T-helper 17 cell (primary cell): ENCODE measurements around the gene TNPO3. TPM values are rescaled to one million over a fixed set of nuclear protein-coding genes. Genes with fewer than 3 reads are reported as not detected.

ENCODE experiments used
- ATAC-seq: fragments of 150-1000 bp; cut with Tn5 transposase; 2 replicates; pipeline ENCODE4 v1.10.0; 2021; ENCODE audit warnings: mild to moderate bottlenecking, moderate library complexity
- DNase-seq, 3 donors: peaks; one replicate each; pipeline versions ENCODE4 v3.0.0 to v3.0.0-alpha.2; 2020 to 2021
- H3K9me3 ChIP-seq: one replicate; pipeline ENCODE4 v1.7.0; 2013; ENCODE audit warnings: low read length, mild to moderate bottlenecking; ENCODE audit not compliant: control insufficient read depth, poor library complexity, severe bottlenecking
- H3K27ac Mint-ChIP-seq: one replicate; pipeline ENCODE4 v1.8.0; 2022; ENCODE audit warnings: mild to moderate bottlenecking, moderate library complexity, mixed read lengths
- H3K27me3 Mint-ChIP-seq: one replicate; pipeline ENCODE4 v1.8.0; 2022; ENCODE audit warnings: mixed read lengths
- H3K36me3 Mint-ChIP-seq: one replicate; pipeline ENCODE4 v1.8.0; 2022; ENCODE audit warnings: low read depth, mixed read lengths
- H3K4me1 Mint-ChIP-seq: one replicate; pipeline ENCODE4 v1.8.0; 2022; ENCODE audit warnings: mild to moderate bottlenecking, mixed read lengths
- H3K4me3 Mint-ChIP-seq: one replicate; pipeline ENCODE4 v1.8.0; 2022; ENCODE audit warnings: mild to moderate bottlenecking, moderate library complexity, mixed read lengths
- total RNA-seq, 4 donors: library from RNA in 2 of 4; stranded (reverse) in 2 of 4; gene quantifications; one replicate each; pipeline ENCODE4 v1.2.3 and lab custom pipeline; 2022 to 2026

TNPO3 gene
- total RNA-seq, result 10 to 100 TPM; 29.1 to 29.2 TPM
- 80.6 to 120 reads per million in 2 donors for total RNA-seq (lab: John Stamatoyannopoulos, UW)

DNA sequence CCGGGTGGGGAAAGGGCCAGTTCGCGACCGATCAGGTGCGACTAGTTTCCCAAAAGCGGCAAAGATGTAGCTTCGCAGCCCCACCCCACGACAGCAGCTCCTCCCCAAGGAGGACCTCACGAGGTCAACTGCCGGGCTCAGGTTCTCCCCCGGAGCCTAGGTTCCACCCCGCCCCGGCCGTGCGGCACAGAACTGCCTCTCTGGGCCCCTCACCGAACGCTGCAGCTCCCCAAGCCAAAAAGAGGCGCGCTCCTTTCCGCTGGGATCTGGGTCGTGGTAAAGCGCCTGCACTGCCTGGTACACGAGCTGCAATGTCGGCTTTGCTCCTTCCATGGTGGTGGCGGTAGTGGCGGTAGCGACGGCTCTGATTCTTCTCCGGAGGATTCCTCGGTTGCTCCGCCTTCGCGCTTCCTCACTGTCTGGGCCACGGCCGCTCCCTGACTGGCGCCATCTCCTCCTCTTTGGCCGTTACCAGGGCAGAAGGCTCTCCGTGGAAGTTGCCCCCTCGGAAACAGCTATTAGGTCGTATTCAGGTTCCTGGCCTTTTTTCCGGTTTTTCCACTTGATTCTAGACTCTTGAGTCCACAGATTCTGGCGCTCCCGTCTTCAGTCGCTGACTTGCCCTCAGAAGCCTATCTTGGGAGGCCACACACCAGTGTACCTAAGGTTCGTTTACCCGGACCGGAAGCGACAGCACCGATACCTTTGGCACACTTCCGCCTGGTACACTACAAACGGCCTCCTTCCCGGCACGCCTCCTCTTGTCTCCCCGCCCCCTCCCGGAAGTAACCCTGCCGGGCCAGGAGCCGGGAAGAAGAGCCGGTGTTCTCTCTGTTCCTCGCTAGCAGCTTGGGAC lies at the start of gene TNPO3:
TSS of gene TNPO3 (minus strand) at position 674 of the 856 bp plus-strand sequence. CDS start at position 333, 341 bp downstream.
- H3K4me1 Mint-ChIP-seq, result peaks cover 30% of the 10 kb centered on the region

GRCh38 chr7:129103561-129104324 lies 48.8 kb upstream of the TNPO3 start:
- Mint-ChIP-seq H3K4me1 (peaks cover 5% of the 10 kb centered on the region), H3K27me3 (peaks cover 7% of the 10 kb centered on the region), H3K36me3 (no peaks in the 10 kb centered on the region), H3K4me3 (no peak overlapping the region), H3K27ac (peak overlapping the region; percentile 32)
- ATAC-seq (no peak), DNase-seq (no peak)
- no peaks in the 10 kb centered on the region for H3K9me3 ChIP-seq

More for the DNA sequence above, at the start of gene TNPO3:
- Mint-ChIP-seq H3K27me3 (peaks cover 11% of the 10 kb centered on the region), H3K27ac (peak within 1 kb of the TSS; percentile 99), H3K36me3 (no peaks in the 10 kb centered on the region), H3K4me3 (peak within 1 kb of the TSS; percentile 98)
- H3K9me3 ChIP-seq, result no peaks in the 10 kb centered on the region
- ATAC-seq, result peak; percentile 89
- DNase-seq, result peak; percentile 76 to 82 (median 76)

DNA sequence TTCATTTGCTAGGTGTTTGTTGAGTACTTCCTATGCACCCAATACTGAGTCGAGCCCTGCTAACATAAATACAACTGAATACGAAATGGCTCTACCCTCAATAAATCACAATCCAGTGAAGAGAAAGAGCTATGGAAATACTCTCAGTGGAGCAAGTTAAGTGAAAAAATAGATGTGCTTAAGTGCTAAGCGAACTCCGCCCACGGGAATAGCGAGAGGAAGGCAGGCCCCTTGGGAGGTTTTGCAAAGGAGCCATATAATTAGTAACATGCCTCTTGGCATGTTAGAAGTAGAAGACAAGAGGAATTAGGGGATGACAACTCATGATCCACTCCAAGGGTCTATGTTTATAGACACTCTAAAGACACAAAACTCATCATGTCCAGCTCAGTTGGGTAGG lies 46.8 kb upstream of the TNPO3 start:
- Mint-ChIP-seq H3K4me3 (no peak overlapping the region), H3K27me3 (no peaks in the 10 kb centered on the region), H3K36me3 (no peaks in the 10 kb centered on the region), H3K4me1 (peaks cover 5% of the 10 kb centered on the region), H3K27ac (no peak overlapping the region)
- ATAC-seq, result no peak
- H3K9me3 ChIP-seq, result no peaks in the 10 kb centered on the region
- no peak for DNase-seq

- ATAC-seq (no peak), DNase-seq (no peak)
- Mint-ChIP-seq H3K27ac (no peak overlapping the region), H3K27me3 (no peaks in the 10 kb centered on the region), H3K4me1 (peaks cover 8% of the 10 kb centered on the region), H3K4me3 (no peak overlapping the region), H3K36me3 (no peaks in the 10 kb centered on the region)
- no peaks in the 10 kb centered on the region for H3K9me3 ChIP-seq
Observed at GRCh38 chr7:129100827-129101166, 45.9 kb upstream of the TNPO3 start.

- Mint-ChIP-seq H3K4me1 (peaks cover 15% of the 10 kb centered on the region), H3K27ac (no peak overlapping the region), H3K27me3 (no peaks in the 10 kb centered on the region), H3K4me3 (no peak overlapping the region), H3K36me3 (no peaks in the 10 kb centered on the region)
- ATAC-seq (no peak), DNase-seq (no peak)
- H3K9me3 ChIP-seq, result no peaks in the 10 kb centered on the region
Observed at GRCh38 chr7:129098409-129099084, 43.6 kb upstream of the TNPO3 start.

- Mint-ChIP-seq H3K4me1 (peaks cover 15% of the 10 kb centered on the region), H3K4me3 (peak overlapping the region; percentile 12)
Observed at GRCh38 chr7:129095258-129095657, 40.3 kb upstream of the TNPO3 start.

DNA sequence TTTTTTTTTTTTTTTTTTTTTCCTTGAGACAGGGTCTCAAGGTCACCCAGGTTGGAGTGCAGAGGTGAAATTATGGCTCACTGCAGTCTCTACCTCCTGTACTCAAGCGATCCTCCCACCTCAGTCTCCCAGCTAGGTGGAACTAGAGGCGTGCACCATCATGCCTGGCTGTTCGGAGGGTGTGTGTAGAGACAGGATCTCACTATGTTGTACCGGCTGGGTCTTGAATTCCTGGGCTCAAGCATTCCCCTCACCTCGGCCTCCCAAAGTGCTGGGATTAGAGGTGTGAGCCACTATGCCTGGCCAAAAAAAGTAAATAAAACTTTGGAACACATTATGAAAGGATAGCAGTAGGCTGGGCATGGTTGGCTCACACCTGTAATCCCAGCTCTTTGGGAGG lies 39.6 kb upstream of the TNPO3 start:
- no peaks in the 10 kb centered on the region for H3K36me3 Mint-ChIP-seq
- no peaks in the 10 kb centered on the region for H3K9me3 ChIP-seq
- no peak for ATAC-seq
- no peak for DNase-seq
- H3K27me3 Mint-ChIP-seq, result no peaks in the 10 kb centered on the region
- H3K27ac Mint-ChIP-seq, result no peak overlapping the region
- no peak overlapping the region for H3K4me3 Mint-ChIP-seq
- H3K4me1 Mint-ChIP-seq, result peaks cover 15% of the 10 kb centered on the region

More at GRCh38 chr7:129095258-129095657, 40.3 kb upstream of the TNPO3 start:
- Mint-ChIP-seq H3K27me3 (no peaks in the 10 kb centered on the region), H3K36me3 (no peaks in the 10 kb centered on the region), H3K27ac (peak overlapping the region; percentile 84)
- ATAC-seq (peak; percentile 83), DNase-seq (no peak)
- H3K9me3 ChIP-seq, result no peaks in the 10 kb centered on the region

GRCh38 chr7:129093867-129094456 lies 39.1 kb upstream of the TNPO3 start:
- Mint-ChIP-seq H3K4me3 (no peak overlapping the region), H3K27me3 (no peaks in the 10 kb centered on the region), H3K27ac (peak overlapping the region; percentile 2), H3K36me3 (no peaks in the 10 kb centered on the region), H3K4me1 (peaks cover 15% of the 10 kb centered on the region)
- no peaks in the 10 kb centered on the region for H3K9me3 ChIP-seq
- ATAC-seq (no peak), DNase-seq (no peak)

DNA sequence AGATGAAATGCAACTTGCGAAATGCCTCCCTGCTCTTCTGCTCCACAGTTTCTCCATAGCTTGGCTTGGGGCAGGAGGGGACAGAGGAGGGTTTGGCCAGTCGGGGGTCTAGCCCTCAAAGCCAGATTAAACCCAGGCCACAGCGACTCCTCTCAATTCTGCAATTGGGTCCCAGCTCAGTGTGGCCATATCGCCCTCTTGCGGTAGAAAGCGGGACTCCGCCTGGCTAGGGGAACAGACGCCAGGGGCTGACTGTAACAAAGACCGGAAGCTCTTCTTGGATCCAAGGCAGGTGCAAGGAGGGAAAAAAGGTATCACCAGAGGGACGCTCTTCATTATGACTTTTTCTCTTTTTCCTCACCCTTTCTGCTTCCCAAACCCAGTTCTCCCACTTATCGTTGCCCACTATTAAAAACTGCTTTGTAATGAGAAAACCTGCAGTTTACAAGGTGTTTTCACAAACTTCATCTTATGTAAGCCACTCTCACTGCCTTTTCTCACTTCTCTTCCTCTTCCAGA lies 36.6 kb upstream of the TNPO3 start:
- Mint-ChIP-seq H3K27ac (no peak overlapping the region), H3K4me3 (no peak overlapping the region), H3K4me1 (peaks cover 15% of the 10 kb centered on the region), H3K36me3 (no peaks in the 10 kb centered on the region), H3K27me3 (no peaks in the 10 kb centered on the region)
- no peaks in the 10 kb centered on the region for H3K9me3 ChIP-seq
- DNase-seq (peak; percentile 66 to 90 (median 70)), ATAC-seq (peak; percentile 90)

DNA sequence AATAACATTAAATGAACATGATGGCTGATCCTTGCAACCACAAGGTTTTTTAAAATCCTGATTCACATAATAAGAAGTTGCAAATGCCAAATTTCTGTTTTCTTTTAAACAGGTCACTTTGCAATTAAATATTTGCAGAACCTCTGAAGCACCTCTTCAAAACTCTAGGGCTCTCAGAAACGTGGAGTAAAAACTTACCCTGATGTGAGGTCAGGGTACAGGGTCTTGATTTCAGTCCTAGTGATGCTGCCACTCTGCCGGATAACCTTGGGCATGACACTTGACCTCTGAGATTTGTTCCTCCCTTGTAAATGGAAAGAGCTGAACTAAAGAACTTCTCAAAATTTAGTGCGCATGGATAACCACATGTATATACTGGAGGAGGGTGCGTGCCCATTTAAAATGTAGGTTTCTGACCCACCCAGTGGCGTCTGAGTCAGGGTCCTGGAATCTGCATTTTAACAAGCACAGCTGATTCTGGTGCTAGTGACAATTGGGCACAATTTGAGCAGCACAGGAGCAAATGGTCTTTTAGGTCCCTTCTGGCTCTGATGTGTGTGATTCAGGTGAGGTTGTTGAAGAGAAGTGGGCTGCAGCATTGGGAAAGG lies 35.5 kb upstream of the TNPO3 start:
- Mint-ChIP-seq H3K4me3 (no peak overlapping the region), H3K27me3 (no peaks in the 10 kb centered on the region), H3K36me3 (no peaks in the 10 kb centered on the region), H3K27ac (no peak overlapping the region), H3K4me1 (peaks cover 10% of the 10 kb centered on the region)
- ATAC-seq (no peak), DNase-seq (no peak)
- H3K9me3 ChIP-seq, result no peaks in the 10 kb centered on the region

- no peak overlapping the region for H3K4me3 Mint-ChIP-seq
- H3K36me3 Mint-ChIP-seq, result no peaks in the 10 kb centered on the region
- no peaks in the 10 kb centered on the region for H3K27me3 Mint-ChIP-seq
- DNase-seq, result no peak
- H3K27ac Mint-ChIP-seq, result no peak overlapping the region
- ATAC-seq, result no peak
- no peaks in the 10 kb centered on the region for H3K9me3 ChIP-seq
- H3K4me1 Mint-ChIP-seq, result peaks cover 5% of the 10 kb centered on the region
Observed at GRCh38 chr7:129089521-129090212, 34.8 kb upstream of the TNPO3 start.
